ENCODE results near the gene ADK. TPM values are rescaled to one million over a fixed set of nuclear protein-coding genes. Genes with fewer than 3 reads are reported as not detected.
A peak's percentile ranks its signal among the peaks of the same experiment; 100 is the strongest.

Gene ADK
- total and polyA plus RNA-seq, 2 of the 13 experiments (the other 11 are each of a cell fraction or from before 2014, with no cell fraction given), result 48.6 to 79.1 TPM

DNA sequence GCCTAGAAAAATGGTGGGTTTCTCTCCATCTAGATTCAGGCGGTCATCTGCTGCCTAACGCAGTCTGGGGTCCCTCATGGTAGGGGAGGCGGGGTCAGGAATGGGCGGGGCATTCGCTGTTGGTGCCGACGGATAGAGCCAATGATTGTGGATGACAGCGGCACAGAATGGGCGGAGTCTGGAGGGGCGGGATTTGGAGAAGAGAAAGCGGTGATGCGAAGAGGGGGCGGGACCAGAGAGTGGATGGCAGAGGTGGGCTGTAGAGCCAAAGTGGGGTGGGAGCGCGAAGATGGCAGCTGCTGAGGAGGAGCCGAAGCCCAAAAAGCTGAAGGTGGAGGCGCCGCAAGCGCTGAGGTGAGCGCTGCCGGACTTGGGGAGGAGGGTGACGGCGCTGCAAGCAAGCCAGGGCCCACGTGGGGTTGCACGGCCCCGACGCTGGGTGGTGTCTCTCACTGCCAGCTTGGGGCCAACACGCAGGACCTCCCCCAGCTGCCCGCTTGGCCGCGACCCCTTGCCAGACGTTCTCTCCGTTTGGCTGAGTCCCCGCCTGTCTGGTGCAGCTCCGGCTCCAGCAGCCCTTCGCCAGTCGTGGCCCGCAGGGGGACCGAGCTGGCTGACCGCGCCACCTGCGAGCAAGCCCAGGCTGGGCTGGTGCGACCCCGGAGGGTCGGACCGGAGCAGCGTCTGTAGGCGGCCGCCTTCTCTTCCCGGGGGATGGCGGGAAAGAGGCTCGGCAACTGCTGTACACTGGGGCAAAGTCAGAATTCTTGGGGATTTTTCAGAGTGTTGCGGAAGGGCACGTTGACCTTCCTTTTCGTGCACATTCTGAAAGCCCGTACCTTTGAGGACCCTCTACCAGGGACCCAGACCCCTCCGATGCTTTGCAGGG, at the start of gene ADK (continued):
- TF ChIP-seq FOXK2 (IDR thresholded peaks at IDR 0.05) (peak; percentile 27; the same call in 1 of the 2 replicates), ZNF574 (CRISPR knock-in tag; IDR thresholded peaks at IDR 0.05) (peak; percentile 26; the same call in 1 of the 2 replicates), RBM39 (IDR thresholded peaks at IDR 0.05; ENCODE audit: low read depth, low read length, poor library complexity, severe bottlenecking) (peak; percentile 87), ZNF629 (CRISPR knock-in tag; conservative IDR thresholded peaks at IDR 0.05) (0 out of 2 replicates have a peak, but pooled peaks have one; percentile 23), ZNF598 (CRISPR knock-in tag; IDR thresholded peaks at IDR 0.05; ENCODE audit: borderline replicate concordance) (no peak; the same call in 1 of the 2 replicates), NBN (conservative IDR thresholded peaks at IDR 0.05) (no peak), POLR2A (IDR thresholded peaks at IDR 0.05; ENCODE audit: insufficient read depth in 1 of 2, low read depth in 2 of 2, low read length in 2 of 2) (peak; percentile 91 to 97), ARNTL (CRISPR knock-in tag; IDR thresholded peaks at IDR 0.05) (peak; percentile 31; the same call in 1 of the 2 replicates), CHD4 (IDR thresholded peaks at IDR 0.05; ENCODE audit: borderline replicate concordance, low read length) (no peak), PHF20 (CRISPR knock-in tag; IDR thresholded peaks at IDR 0.05) (peak; percentile 65), FOXO4 (CRISPR knock-in tag; conservative IDR thresholded peaks at IDR 0.05) (no peak), KAT2B (IDR thresholded peaks at IDR 0.05; ENCODE audit: borderline replicate concordance, low read depth, low read length) (no peak), ZNF670 (CRISPR knock-in tag; IDR thresholded peaks at IDR 0.05; ENCODE audit: borderline replicate concordance) (peak; percentile 8; the same call in 1 of the 2 replicates), KDM4B (CRISPR knock-in tag; IDR thresholded peaks at IDR 0.05) (no peak), EZH2 (conservative IDR thresholded peaks at IDR 0.05; ENCODE audit: low read depth, low read length) (no peak), ZNF652 (CRISPR knock-in tag; IDR thresholded peaks at IDR 0.05; ENCODE audit: borderline replicate concordance, low read depth) (no peak; the same call in 1 of the 2 replicates), ZNF562 (CRISPR knock-in tag; IDR thresholded peaks at IDR 0.05; ENCODE audit: borderline replicate concordance) (no peak), CREB1 (IDR thresholded peaks at IDR 0.05) (peak; percentile 48), CREB1 (CRISPR knock-in tag; IDR thresholded peaks at IDR 0.05) (no peak), ZNF7 (CRISPR knock-in tag; IDR thresholded peaks at IDR 0.05) (no peak), KLF13 (CRISPR knock-in tag; IDR thresholded peaks at IDR 0.05) (no peak)
- TF ChIP-seq, protein P1, sequence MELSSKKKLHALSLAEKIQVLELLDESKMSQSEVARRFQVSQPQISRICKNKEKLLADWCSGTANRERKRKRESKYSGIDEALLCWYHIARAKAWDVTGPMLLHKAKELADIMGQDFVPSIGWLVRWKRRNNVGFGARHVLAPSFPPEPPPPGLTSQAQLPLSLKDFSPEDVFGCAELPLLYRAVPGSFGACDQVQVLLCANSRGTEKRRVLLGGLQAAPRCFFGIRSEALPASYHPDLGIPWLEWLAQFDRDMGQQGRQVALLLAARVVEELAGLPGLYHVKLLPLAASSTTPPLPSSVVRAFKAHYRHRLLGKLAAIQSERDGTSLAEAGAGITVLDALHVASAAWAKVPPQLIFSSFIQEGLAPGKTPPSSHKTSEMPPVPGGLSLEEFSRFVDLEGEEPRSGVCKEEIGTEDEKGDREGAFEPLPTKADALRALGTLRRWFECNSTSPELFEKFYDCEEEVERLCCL (CRISPR knock-in tag; IDR thresholded peaks at IDR 0.05; ENCODE audit: borderline replicate concordance), result no peak
- TF ChIP-seq, protein P2, sequence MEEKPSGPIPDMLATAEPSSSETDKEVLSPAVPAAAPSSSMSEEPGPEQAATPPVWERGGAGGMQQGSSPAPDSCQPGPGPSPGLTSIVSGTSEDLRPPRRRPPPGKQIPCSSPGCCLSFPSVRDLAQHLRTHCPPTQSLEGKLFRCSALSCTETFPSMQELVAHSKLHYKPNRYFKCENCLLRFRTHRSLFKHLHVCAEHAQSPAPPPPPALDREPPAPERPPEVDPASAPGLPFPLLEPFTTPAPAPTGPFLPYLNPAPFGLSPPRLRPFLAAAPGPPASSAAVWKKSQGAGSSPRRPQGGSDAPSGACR (CRISPR knock-in tag; IDR thresholded peaks at IDR 0.05), result peak; percentile 29; the same call in 1 of the 2 replicates
- TF ChIP-seq, protein P3, sequence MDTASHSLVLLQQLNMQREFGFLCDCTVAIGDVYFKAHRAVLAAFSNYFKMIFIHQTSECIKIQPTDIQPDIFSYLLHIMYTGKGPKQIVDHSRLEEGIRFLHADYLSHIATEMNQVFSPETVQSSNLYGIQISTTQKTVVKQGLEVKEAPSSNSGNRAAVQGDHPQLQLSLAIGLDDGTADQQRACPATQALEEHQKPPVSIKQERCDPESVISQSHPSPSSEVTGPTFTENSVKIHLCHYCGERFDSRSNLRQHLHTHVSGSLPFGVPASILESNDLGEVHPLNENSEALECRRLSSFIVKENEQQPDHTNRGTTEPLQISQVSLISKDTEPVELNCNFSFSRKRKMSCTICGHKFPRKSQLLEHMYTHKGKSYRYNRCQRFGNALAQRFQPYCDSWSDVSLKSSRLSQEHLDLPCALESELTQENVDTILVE (CRISPR knock-in tag; IDR thresholded peaks at IDR 0.05), result no peak
